Heart left ventricle (tissue), 16 donors: ENCODE results near the gene PCCA. TPM values are rescaled to one million over a fixed set of nuclear protein-coding genes. Genes with fewer than 3 reads are reported as not detected.
"Not testable (repeated sequence)": the region's sequence is repeated elsewhere in the genome, so short reads cannot be mapped to it uniquely, and the experiment has no call there.

Experiments used
- ATAC-seq, 4 donors: fragments of 200-7000 bp; cut with Tn5 transposase; one replicate each; pipeline ENCODE4 v1.9.1; 2020 to 2022; ENCODE audit warnings: moderate library complexity in 4 of 4, mild to moderate bottlenecking in 3 of 4, moderate number of reproducible peaks in 1 of 4
- DNase-seq, 5 donors: peaks; one replicate each; pipeline ENCODE4 v3.0.0-alpha.2; 2020
- H3K27ac ChIP-seq, 12 donors: fragments of 200-600 bp; sonication (generic) in 4 of 12; one replicate each; pipeline versions ENCODE4 v1.5.0 to v1.8.0; 2016 to 2022; ENCODE audit warnings: mild to moderate bottlenecking in 2 of 12
- H3K27me3 ChIP-seq, 9 donors: fragments of 200-600 bp; sonication (generic) in 2 of 9; one replicate each; pipeline versions ENCODE4 v1.5.1 to v1.8.0; 2016 to 2022; ENCODE audit warnings: mild to moderate bottlenecking in 3 of 9
- H3K36me3 ChIP-seq, 9 donors: fragments of 200-600 bp; sonication (generic) in 2 of 9; one replicate each; pipeline versions ENCODE4 v1.5.0 to v1.8.0; 2018 to 2022; ENCODE audit warnings: mild to moderate bottlenecking in 2 of 9
- H3K4me1 ChIP-seq, 12 donors: fragments of 200-600 bp; sonication (generic) in 4 of 12; one replicate each; pipeline versions ENCODE4 v1.5.0 to v1.8.0; 2016 to 2022; ENCODE audit warnings: mild to moderate bottlenecking in 3 of 12
- H3K4me3 ChIP-seq, 12 donors: fragments of 200-600 bp; sonication (generic) in 4 of 12; one replicate each; pipeline versions ENCODE4 v1.5.0 to v1.8.0; 2017 to 2022; ENCODE audit warnings: mild to moderate bottlenecking in 9 of 12, moderate library complexity in 4 of 12
- H3K9me3 ChIP-seq, 12 donors: fragments of 200-600 bp; sonication (generic) in 4 of 12; one replicate each; pipeline versions ENCODE4 v1.5.0 to v1.8.0; 2016 to 2022; ENCODE audit warnings: mild to moderate bottlenecking in 1 of 12
- CTCF ChIP-seq, 12 donors: fragments of 200-600 bp; sonication (generic) in 4 of 12; IDR thresholded peaks; one replicate each; pipeline versions ENCODE4 v1.5.0 to v1.8.0; 2018 to 2022; ENCODE audit warnings: antibody characterized with exemption in 12 of 12, mild to moderate bottlenecking in 5 of 12
- POLR2A ChIP-seq, 2 donors: fragments of 450-650 bp; IDR thresholded peaks; one replicate each; pipeline ENCODE4 v1.6.1; 2017; ENCODE audit warnings: antibody characterized with exemption in 2 of 2, mild to moderate bottlenecking in 2 of 2, moderate library complexity in 2 of 2
- WGBS, 4 donors: extraction: QIAGEN DNeasy Blood & Tissue Kit in 2 of 4; methylation state at CpG; one replicate each; pipeline versions ENCODE4 v1.1.5 to v1.1.7; 2013 to 2018; 5-methylcytosine and 5-hydroxymethylcytosine counted together
- intact Hi-C, 10 donors: fragments of 100-400 bp; cut with DNase I; formaldehyde crosslinking; loops; one replicate each; pipeline versions ENCODE4 v1.11.1 to v1.14.2; 2022
- polyA plus RNA-seq, 2 donors: library from polyadenylated mRNA; stranded (reverse); fragments of 200-250 nt; gene quantifications; one replicate each; pipeline ENCODE4 v1.2.3, GENCODE V29; 2013
- total RNA-seq, 9 donors: library from RNA; depleted of rRNA in 2 of 9; stranded (reverse); fragments of >200 nt in 2 of 9; fragmentation: NEBNext Ultra II Directional in 3 of 9; extraction: Animal tissue kit (Norgen Biotek cat#: 25700) in 3 of 9; gene quantifications; one replicate each; pipeline versions ENCODE4 v1.1.0 to v1.2.4, GENCODE V29; 2016 to 2023
- donor health status: ischemic (EF 13 %, LVEDD 7.1; RV severe dilation, severe dysfunction).
- donor health status: healthy with polysubstance abuse.
- donor health status: DM: no; HTN: yes; CAD: no.
- donor health status: DM: no; HTN: no; CAD: no.
- donor health status: ischemic (EF 25% LVEDD 6.9; RV normal size, moderate dysfunction).
- donor health status: ischemic (EF 25% LVEDD 5.7; RV mildly dilated, moderate dysfunction).
- donor health status: healthy.
- donor health status: DM: yes; HTN: yes; CAD: no.
- donor health status: ischemic (EF 35%, LVEDD 5.7; RV mildly dilated, moderate dysfunction).
- donor health status: nonischemic (EF 11% LVEDD 7.7; RV severe dilation, severe dysfunction).
- donor health status: DM: yes; HTN: yes; CAD: no.
- donor health status: PGD.
- donor health status: ischemic (EF 29% LVEDD 5.4; RV normal size, mild dysfunction).
- donor health status: nonischemic (EF 23%, LVEDD 6.1; RV moderate dilation, normal function).

Gene PCCA
- total and polyA plus RNA-seq, 11 donors: 25.6 to 67.0 (median 40.9) TPM

- Histone ChIP-seq H3K4me1 (peaks cover 0 to 5% (median 0%) of the 10 kb centered on the region in 12 donors), H3K4me3 (no peak overlapping the region), H3K36me3 (peaks cover 0 to 33% (median 9%) of the 10 kb centered on the region in 9 donors), H3K9me3 (peaks cover 0 to 14% (median 3%) of the 10 kb centered on the region in 12 donors), H3K27ac (no peak overlapping the region), H3K27me3 (no peaks in the 10 kb centered on the region)
- ATAC-seq: no peak
- TF ChIP-seq CTCF (IDR thresholded peaks at IDR 0.05): no peak
- no peak for TF ChIP-seq POLR2A (IDR thresholded peaks at IDR 0.05)
- 98% methylated on average over 3 of the region's 3 CpGs for WGBS, 4 donors
- intact Hi-C loops: no loop called here
- no peak for DNase-seq
Measured at GRCh38 chr13:100146534-100146933, 57.6 kb downstream of the PCCA start.

GRCh38 chr13:100147825-100148224, 58.9 kb downstream of the PCCA start:
- ATAC-seq (no peak), DNase-seq (no peak)
- intact Hi-C loops: no loop called here
- H3K4me1 ChIP-seq: peaks cover 0 to 5% (median 0%) of the 10 kb centered on the region in 12 donors
- no peak overlapping the region for H3K27ac ChIP-seq
- H3K4me3 ChIP-seq: no peak overlapping the region
- H3K9me3 ChIP-seq: peaks cover 0 to 14% (median 3%) of the 10 kb centered on the region in 12 donors
- H3K27me3 ChIP-seq: no peaks in the 10 kb centered on the region
- H3K36me3 ChIP-seq: peaks cover 0 to 33% (median 9%) of the 10 kb centered on the region in 9 donors
- 94 to 96% (median 95%) methylated on average over 4 of the region's 4 CpGs for whole genome bisulfite sequencing, 4 donors
- TF ChIP-seq POLR2A (IDR thresholded peaks at IDR 0.05) (no peak), CTCF (IDR thresholded peaks at IDR 0.05) (no peak)

GRCh38 chr13:100148422-100148821, 59.5 kb downstream of the PCCA start:
- DNase-seq (no peak), ATAC-seq (no peak)
- H3K4me3 ChIP-seq: no peak overlapping the region
- peaks cover 0 to 14% (median 3%) of the 10 kb centered on the region in 12 donors for H3K9me3 ChIP-seq
- H3K27me3 ChIP-seq: no peaks in the 10 kb centered on the region
- intact Hi-C loops: no loop called here
- WGBS, 4 donors: 87 to 96% (median 91%) methylated on average over 4 of the region's 4 CpGs
- TF ChIP-seq POLR2A (IDR thresholded peaks at IDR 0.05): no peak
- no peak for TF ChIP-seq CTCF (IDR thresholded peaks at IDR 0.05)
- no peak overlapping the region for H3K27ac ChIP-seq
- H3K36me3 ChIP-seq: peaks cover 0 to 33% (median 9%) of the 10 kb centered on the region in 9 donors
- H3K4me1 ChIP-seq: peaks cover 0 to 5% (median 0%) of the 10 kb centered on the region in 12 donors

- Histone ChIP-seq H3K9me3 (peaks cover 0 to 14% (median 3%) of the 10 kb centered on the region in 12 donors), H3K4me1 (peaks cover 0 to 5% (median 0%) of the 10 kb centered on the region in 12 donors), H3K27ac (no peak overlapping the region), H3K4me3 (no peak overlapping the region), H3K27me3 (no peaks in the 10 kb centered on the region), H3K36me3 (peaks cover 0 to 33% (median 9%) of the 10 kb centered on the region in 9 donors)
- intact Hi-C loops: no loop called here
- DNase-seq (no peak), ATAC-seq (no peak)
- TF ChIP-seq POLR2A (IDR thresholded peaks at IDR 0.05) (no peak), CTCF (IDR thresholded peaks at IDR 0.05) (no peak)
- WGBS, 4 donors: 66 to 83% (median 81%) methylated on average over 4 of the region's 4 CpGs
Measured at GRCh38 chr13:100149389-100149788, 60.5 kb downstream of the PCCA start.

GRCh38 chr13:100150711-100151110, 61.8 kb downstream of the PCCA start:
- DNase-seq, H3K4me1 ChIP-seq, H3K27ac ChIP-seq, H3K4me3 ChIP-seq, intact Hi-C loops, H3K27me3 ChIP-seq, ATAC-seq: not testable (repeated sequence)
- WGBS, 4 donors: 94 to 98% (median 94%) methylated on average over 16 of the region's 16 CpGs
- peaks cover 0 to 39% (median 4%) of the 10 kb centered on the region in 9 donors for H3K36me3 ChIP-seq
- H3K9me3 ChIP-seq: peaks cover 0 to 14% (median 3%) of the 10 kb centered on the region in 12 donors
